HepG2 (cell line): ENCODE data around the gene ADGRF4. TPM values are rescaled to one million over a fixed set of nuclear protein-coding genes. Genes with fewer than 3 reads are reported as not detected.

Experiments used
- ATAC-seq: fragments of 200-7000 bp; cut with Tn5 transposase; 3 replicates; pipeline ENCODE4 v1.9.1; 2020; ENCODE audit warnings: mild to moderate bottlenecking, moderate library complexity
- BruUV-seq: library from RNA; stranded (reverse); fragments of 400-500 nt; replicated peaks from 2 replicates; lab custom pipeline; 2021; lab: Mats Ljungman, UMichigan
- CTCF ChIA-PET: fragments of 300-600 bp; formaldehyde crosslinking; extraction: SDS; loops from one replicate; lab custom pipeline; 2021; ENCODE audit warnings: low total read pairs, inconsistent platforms, low intra/inter-chr PET ratio; lab: Yijun Ruan, JAX
- POLR2A ChIA-PET: fragments of 350-600 bp; sonication (Branson Sonifier 250); formaldehyde crosslinking; loops from one replicate; lab custom pipeline; 2020; ENCODE audit warnings: antibody characterized with exemption, inconsistent platforms; lab: Yijun Ruan, JAX
- DNase-seq: peaks from one replicate; pipeline ENCODE4 v3.0.0-alpha.2; 2015; ENCODE audit warnings: low spot score
- FAIRE-seq: peaks from 3 replicates; lab custom pipeline; 2011; peaks lifted over from hg19 to GRCh38; lab: Jason Lieb, UNC
- H2AFZ ChIP-seq: one replicate; pipeline ENCODE4 v1.6.1; 2011; ENCODE audit warnings: low read length, inconsistent platforms
- H3K27ac ChIP-seq: fragments of 300-600 bp; 3 replicates; pipeline ENCODE4 v1.8.0; 2011; ENCODE audit warnings: mixed run types, mild to moderate bottlenecking, mixed read lengths, low read length, inconsistent platforms; ENCODE audit not compliant: insufficient read depth; ENCODE audit errors: extremely low read length
- H3K27me3 ChIP-seq, 2 experiments: fragments of 200-600 bp in 1 of 2; 2 replicates in 1 of 2; 3 replicates in 1 of 2; pipeline versions ENCODE4 v1.6.0 to v1.8.0; 2011; ENCODE audit warnings: low read length in 2 of 2, mild to moderate bottlenecking in 2 of 2, moderate library complexity in 2 of 2, inconsistent platforms in 1 of 2; ENCODE audit not compliant: insufficient read depth in 2 of 2, control insufficient read depth in 1 of 2
- H3K36me3 ChIP-seq, 2 experiments: fragments of 200-600 bp in 1 of 2; replicated peaks in 1 of 2; 2 replicates in 1 of 2; 3 replicates in 1 of 2; pipeline versions ENCODE4 v1.5.1 to v1.8.0; 2011; ENCODE audit warnings: low read length in 2 of 2, inconsistent platforms in 1 of 2; ENCODE audit not compliant: insufficient read depth in 2 of 2, control insufficient read depth in 1 of 2
- H3K4me1 ChIP-seq: 2 replicates; pipeline ENCODE4 v1.5.1; 2012; ENCODE audit warnings: low read length, inconsistent platforms; ENCODE audit not compliant: insufficient read depth
- H3K4me2 ChIP-seq: 2 replicates; pipeline ENCODE4 v1.6.0; 2011; ENCODE audit warnings: low read depth, low read length, inconsistent platforms
- H3K4me3 ChIP-seq, 3 experiments: fragments of 200-600 bp in 1 of 3; sonication (generic), shearing (Covaris generic) in 1 of 3; replicated peaks in 1 of 3; 2 replicates each; pipeline ENCODE4 v1.5.1; 2011 to 2016; ENCODE audit warnings: low read length in 3 of 3, inconsistent platforms in 2 of 3, low read depth in 2 of 3, mild to moderate bottlenecking in 2 of 3, control low read depth in 1 of 3, mixed read lengths in 1 of 3; ENCODE audit not compliant: insufficient read depth in 1 of 3
- H3K79me2 ChIP-seq: one replicate; pipeline ENCODE4 v1.6.1; 2011; ENCODE audit warnings: low read length, inconsistent platforms; ENCODE audit not compliant: insufficient read depth
- H3K9ac ChIP-seq: 2 replicates; pipeline ENCODE4 v1.6.0; 2011; ENCODE audit warnings: mild to moderate bottlenecking, low read depth, low read length, inconsistent platforms; ENCODE audit not compliant: insufficient read depth
- H3K9me3 ChIP-seq: 2 replicates; pipeline ENCODE4 v1.5.1; 2012; ENCODE audit warnings: mild to moderate bottlenecking, low read length
- H4K20me1 ChIP-seq: 2 replicates; pipeline ENCODE4 v1.6.0; 2011; ENCODE audit warnings: inconsistent platforms, mild to moderate bottlenecking, low read length, moderate library complexity; ENCODE audit not compliant: insufficient read depth
- ATF1 ChIP-seq: IDR thresholded peaks from 2 replicates; pipeline ENCODE4 v1.6.1; 2016; ENCODE audit warnings: mild to moderate bottlenecking, control low read depth
- ONECUT2 ChIP-seq: sonication (generic); formaldehyde crosslinking; IDR thresholded peaks from 2 replicates; pipeline ENCODE4 v1.4.0; 2020; ENCODE audit warnings: missing genetic modification reagents
- PAWR ChIP-seq: sonication (generic); formaldehyde crosslinking; IDR thresholded peaks from 2 replicates; pipeline ENCODE4 v1.4.0; 2020; ENCODE audit warnings: missing genetic modification reagents, mild to moderate bottlenecking, borderline replicate concordance
- POLR2G ChIP-seq: fragments of 200-400 bp; formaldehyde crosslinking; IDR thresholded peaks from 2 replicates; pipeline ENCODE4 v1.6.1; 2018; ENCODE audit warnings: mild to moderate bottlenecking, low read depth, low read length, moderate library complexity
- RAD21 ChIP-seq: fragments of 450-650 bp; formaldehyde crosslinking; IDR thresholded peaks from 2 replicates; pipeline ENCODE4 v1.5.0; 2020; ENCODE audit warnings: mild to moderate bottlenecking
- SNAPC2 ChIP-seq: sonication (generic); formaldehyde crosslinking; IDR thresholded peaks from 2 replicates; pipeline ENCODE4 v1.8.1; 2022; ENCODE audit warnings: mild to moderate bottlenecking, missing genetic modification reagents
- TMF1 ChIP-seq: sonication (generic); formaldehyde crosslinking; IDR thresholded peaks from 2 replicates; pipeline ENCODE4 v1.8.1; 2022; ENCODE audit warnings: low read depth, missing genetic modification reagents
- ZNF546 ChIP-seq: sonication (generic); formaldehyde crosslinking; conservative IDR thresholded peaks from 2 replicates; pipeline ENCODE4 v1.8.1; 2023; ENCODE audit warnings: mild to moderate bottlenecking, missing genetic modification reagents
- ZNF597 ChIP-seq: sonication (generic); formaldehyde crosslinking; IDR thresholded peaks from 2 replicates; pipeline ENCODE4 v1.5.0; 2020; ENCODE audit warnings: missing genetic modification reagents
- ZNF83 ChIP-seq: sonication (generic); formaldehyde crosslinking; IDR thresholded peaks from 2 replicates; pipeline ENCODE4 v1.4.0; 2020; ENCODE audit warnings: missing genetic modification reagents, mild to moderate bottlenecking, borderline replicate concordance
- WGBS: methylation state at CpG from one replicate; pipeline ENCODE4 v1.1.6; 2017; ENCODE audit warnings: low lambda C conversion rate; 5-methylcytosine and 5-hydroxymethylcytosine counted together
- in situ Hi-C: cut with HindIII; loops from 2 replicates; pipeline ENCODE4 v1.10.0; 2017; ENCODE audit warnings: low pct_unique_long_range_greater_than_20kb; ENCODE audit not compliant: extremely low pct_ligation_motif_present
- intact Hi-C: fragments of 100-400 bp; cut with micrococcal nuclease; formaldehyde crosslinking; loops from one replicate; pipeline ENCODE4 v1.10.0; 2022; ENCODE audit not compliant: unreplicated experiment
- polyA plus RNA-seq, 8 experiments: library from polyadenylated mRNA; depleted of rRNA in 3 of 8; stranded (reverse) in 7 of 8; unstranded in 1 of 8; fragments of >200 nt; fragmentation: Illumina TruSeq in 4 of 8; extraction: Trizol in 4 of 8; gene quantifications; 2 replicates each; pipeline versions ENCODE4 v1.2.1 to v1.2.3, GENCODE V29; 2011 to 2016; ENCODE audit warnings: low read depth in 4 of 8, missing spikeins in 1 of 8, mixed read lengths in 1 of 8; ENCODE audit not compliant: insufficient read depth in 1 of 8
- total RNA-seq, 5 experiments: library from RNA; depleted of rRNA; stranded (reverse); fragments of >200 nt; fragmentation: Illumina TruSeq; extraction: Trizol; gene quantifications; 2 replicates each; pipeline ENCODE4 v1.2.3, GENCODE V29; 2016; ENCODE audit warnings: low read depth in 1 of 5
- TF ChIP-seq, protein P1 (sequence below): sonication (generic); formaldehyde crosslinking; IDR thresholded peaks from 2 replicates; pipeline ENCODE4 v1.9.0; 2021; ENCODE audit warnings: missing genetic modification reagents, mild to moderate bottlenecking, borderline replicate concordance
- TF ChIP-seq, protein P2 (sequence below): sonication (generic); formaldehyde crosslinking; IDR thresholded peaks from 2 replicates; pipeline ENCODE4 v1.4.0; 2020; ENCODE audit warnings: missing genetic modification reagents
- TF ChIP-seq, protein P3 (sequence below): sonication (generic); formaldehyde crosslinking; conservative IDR thresholded peaks from 2 replicates; pipeline ENCODE4 v1.5.0; 2020; ENCODE audit warnings: missing genetic modification reagents

ADGRF4 gene
- total and polyA plus RNA-seq, 2 of the 13 experiments (the other 11 are each of a cell fraction or from before 2014, with no cell fraction given): 0.01 TPM; not detected in 1

DNA sequence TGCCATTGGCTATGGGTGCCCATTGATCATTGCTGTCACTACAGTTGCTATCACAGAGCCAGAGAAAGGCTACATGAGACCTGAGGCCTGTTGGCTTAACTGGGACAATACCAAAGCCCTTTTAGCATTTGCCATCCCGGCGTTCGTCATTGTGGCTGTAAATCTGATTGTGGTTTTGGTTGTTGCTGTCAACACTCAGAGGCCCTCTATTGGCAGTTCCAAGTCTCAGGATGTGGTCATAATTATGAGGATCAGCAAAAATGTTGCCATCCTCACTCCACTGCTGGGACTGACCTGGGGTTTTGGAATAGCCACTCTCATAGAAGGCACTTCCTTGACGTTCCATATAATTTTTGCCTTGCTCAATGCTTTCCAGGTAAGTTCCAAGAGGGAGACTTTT lies 16.4 kb downstream of the ADGRF4 start:
- TF ChIP-seq, protein P1, sequence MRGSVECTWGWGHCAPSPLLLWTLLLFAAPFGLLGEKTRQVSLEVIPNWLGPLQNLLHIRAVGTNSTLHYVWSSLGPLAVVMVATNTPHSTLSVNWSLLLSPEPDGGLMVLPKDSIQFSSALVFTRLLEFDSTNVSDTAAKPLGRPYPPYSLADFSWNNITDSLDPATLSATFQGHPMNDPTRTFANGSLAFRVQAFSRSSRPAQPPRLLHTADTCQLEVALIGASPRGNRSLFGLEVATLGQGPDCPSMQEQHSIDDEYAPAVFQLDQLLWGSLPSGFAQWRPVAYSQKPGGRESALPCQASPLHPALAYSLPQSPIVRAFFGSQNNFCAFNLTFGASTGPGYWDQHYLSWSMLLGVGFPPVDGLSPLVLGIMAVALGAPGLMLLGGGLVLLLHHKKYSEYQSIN (CRISPR knock-in tag): no peak
- no peak overlapping the region for H3K27ac ChIP-seq
- H3K79me2 ChIP-seq: no peaks in the 10 kb centered on the region
- no TSS peak for BruUV-seq
- intact Hi-C loops (no loop called here), in situ Hi-C loops (no loop called here)
- ChIA-PET POLR2A (no interaction called here), CTCF (no interaction called here)
- H3K4me2 ChIP-seq: no peak overlapping the region
- no peak for ATAC-seq
- 27% methylated on average over 4 of the region's 4 CpGs for WGBS
- no peak overlapping the region for H2AFZ ChIP-seq
- H3K27me3 ChIP-seq: peaks cover 0 to 12% of the 10 kb centered on the region in 2 experiments; a peak in 2 of 5 replicates
- no peaks in the 10 kb centered on the region for H3K9me3 ChIP-seq
- no peak for DNase-seq
- H3K4me3 ChIP-seq: no peak overlapping the region
- H4K20me1 ChIP-seq: no peaks in the 10 kb centered on the region
- H3K36me3 ChIP-seq: no peaks in the 10 kb centered on the region
- FAIRE-seq: no peak
- H3K9ac ChIP-seq: no peak overlapping the region
- H3K4me1 ChIP-seq: no peaks in the 10 kb centered on the region

GRCh38 chr6:47715782-47716181 lies 17.4 kb downstream of the ADGRF4 start:
- no peak overlapping the region for H3K4me3 ChIP-seq
- H2AFZ ChIP-seq: no peak overlapping the region
- FAIRE-seq: no peak
- H3K9ac ChIP-seq: no peak overlapping the region
- H3K79me2 ChIP-seq: no peaks in the 10 kb centered on the region
- no peak for DNase-seq
- no peak overlapping the region for H3K4me2 ChIP-seq
- no peaks in the 10 kb centered on the region for H3K9me3 ChIP-seq
- peaks cover 0 to 17% of the 10 kb centered on the region in 2 experiments; a peak in 2 of 5 replicates for H3K27me3 ChIP-seq
- BruUV-seq: no TSS peak
- CTCF ChIA-PET: no interaction called here
- POLR2A ChIA-PET: no interaction called here
- no peaks in the 10 kb centered on the region for H3K36me3 ChIP-seq
- H4K20me1 ChIP-seq: no peaks in the 10 kb centered on the region
- in situ Hi-C loops: no loop called here
- no peak for ATAC-seq
- intact Hi-C loops: no loop called here
- H3K4me1 ChIP-seq: no peaks in the 10 kb centered on the region
- H3K27ac ChIP-seq: no peak overlapping the region
- TF ChIP-seq, protein P2, sequence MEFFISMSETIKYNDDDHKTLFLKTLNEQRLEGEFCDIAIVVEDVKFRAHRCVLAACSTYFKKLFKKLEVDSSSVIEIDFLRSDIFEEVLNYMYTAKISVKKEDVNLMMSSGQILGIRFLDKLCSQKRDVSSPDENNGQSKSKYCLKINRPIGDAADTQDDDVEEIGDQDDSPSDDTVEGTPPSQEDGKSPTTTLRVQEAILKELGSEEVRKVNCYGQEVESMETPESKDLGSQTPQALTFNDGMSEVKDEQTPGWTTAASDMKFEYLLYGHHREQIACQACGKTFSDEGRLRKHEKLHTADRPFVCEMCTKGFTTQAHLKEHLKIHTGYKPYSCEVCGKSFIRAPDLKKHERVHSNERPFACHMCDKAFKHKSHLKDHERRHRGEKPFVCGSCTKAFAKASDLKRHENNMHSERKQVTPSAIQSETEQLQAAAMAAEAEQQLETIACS (CRISPR knock-in tag): no peak
- TF ChIP-seq, protein P3, sequence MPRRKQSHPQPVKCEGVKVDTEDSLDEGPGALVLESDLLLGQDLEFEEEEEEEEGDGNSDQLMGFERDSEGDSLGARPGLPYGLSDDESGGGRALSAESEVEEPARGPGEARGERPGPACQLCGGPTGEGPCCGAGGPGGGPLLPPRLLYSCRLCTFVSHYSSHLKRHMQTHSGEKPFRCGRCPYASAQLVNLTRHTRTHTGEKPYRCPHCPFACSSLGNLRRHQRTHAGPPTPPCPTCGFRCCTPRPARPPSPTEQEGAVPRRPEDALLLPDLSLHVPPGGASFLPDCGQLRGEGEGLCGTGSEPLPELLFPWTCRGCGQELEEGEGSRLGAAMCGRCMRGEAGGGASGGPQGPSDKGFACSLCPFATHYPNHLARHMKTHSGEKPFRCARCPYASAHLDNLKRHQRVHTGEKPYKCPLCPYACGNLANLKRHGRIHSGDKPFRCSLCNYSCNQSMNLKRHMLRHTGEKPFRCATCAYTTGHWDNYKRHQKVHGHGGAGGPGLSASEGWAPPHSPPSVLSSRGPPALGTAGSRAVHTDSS: no peak
- TF ChIP-seq TMF1 (no peak), PAWR (CRISPR knock-in tag) (no peak), ONECUT2 (no peak), POLR2G (no peak), RAD21 (CRISPR knock-in tag) (no peak), ZNF83 (CRISPR knock-in tag) (no peak), SNAPC2 (CRISPR knock-in tag) (no peak), ZNF597 (CRISPR knock-in tag) (no peak), ATF1 (CRISPR knock-in tag) (no peak), ZNF546 (no peak)
